22Rv1 (cell line): ENCODE data around the gene GNB5.

Source experiments
- CTCF ChIP-seq: fragments of 450-650 bp; IDR thresholded peaks from 2 replicates; pipeline ENCODE4 v1.5.1; 2017; ENCODE audit warnings: mild to moderate bottlenecking
- ZFX ChIP-seq: fragments of 450-650 bp; IDR thresholded peaks from 2 replicates; pipeline ENCODE4 v1.6.1; 2017; ENCODE audit warnings: antibody characterized with exemption, borderline replicate concordance

GRCh38 chr15:52121896-52122295 is 69.3 kb downstream of the GNB5 start:
- no peak for TF ChIP-seq CTCF
- TF ChIP-seq ZFX, result no peak
